BE2C (cell line): ENCODE measurements around the gene SPRED3.

Experiments used
- DNase-seq: peaks from one replicate; pipeline ENCODE4 v3.0.0-alpha.2; 2020
- H3K27me3 ChIP-seq: fragments of 250-450 bp; sonication (Bioruptor Pico); 2 replicates; pipeline ENCODE4 v1.5.1; 2020; ENCODE audit warnings: mild to moderate bottlenecking
- H3K36me3 ChIP-seq: fragments of 250-450 bp; sonication (Bioruptor Pico); 2 replicates; pipeline ENCODE4 v1.5.1; 2020; ENCODE audit warnings: mild to moderate bottlenecking
- H3K4me1 ChIP-seq: fragments of 250-450 bp; sonication (Bioruptor Pico); 2 replicates; pipeline ENCODE4 v1.5.1; 2020
- H3K4me3 ChIP-seq: 2 replicates; pipeline ENCODE4 v1.5.1; 2011; ENCODE audit warnings: low read depth, low read length
- H3K9me3 ChIP-seq: fragments of 250-450 bp; sonication (Bioruptor Pico); 2 replicates; pipeline ENCODE4 v1.5.1; 2020
- TF ChIP-seq, protein P1 (sequence below): IDR thresholded peaks from 2 replicates; pipeline ENCODE4 v1.5.1; 2012; ENCODE audit warnings: mild to moderate bottlenecking, low read depth, low read length

SPRED3 gene

DNA sequence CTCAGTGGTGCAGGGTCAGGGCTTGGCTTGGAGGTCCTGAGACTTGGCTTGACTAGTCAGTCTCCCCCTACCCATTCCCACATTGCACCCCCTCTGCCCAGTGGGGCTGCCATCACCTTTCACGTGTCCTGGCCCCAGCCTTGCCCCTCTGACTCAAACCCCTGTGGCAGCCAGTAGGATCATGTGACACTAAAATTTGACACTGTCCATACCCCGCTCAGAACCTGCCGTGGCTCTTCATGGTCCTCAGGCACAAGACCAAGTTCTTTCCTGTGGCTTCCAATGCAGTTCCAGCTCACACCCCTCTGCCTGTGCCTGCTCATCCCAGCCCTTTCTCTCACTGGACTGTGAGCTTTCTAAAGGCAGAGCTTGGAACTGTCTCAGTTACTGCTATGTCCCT lies 11.9 kb upstream of the SPRED3 start:
- no peak overlapping the region for H3K4me3 ChIP-seq
- no peaks in the 10 kb centered on the region for H3K27me3 ChIP-seq
- no peak for DNase-seq
- H3K4me1 ChIP-seq: no peaks in the 10 kb centered on the region; the same call in 1 of the 2 replicates
- no peaks in the 10 kb centered on the region for H3K9me3 ChIP-seq
- peaks cover 39% of the 10 kb centered on the region for H3K36me3 ChIP-seq
- TF ChIP-seq, protein P1, sequence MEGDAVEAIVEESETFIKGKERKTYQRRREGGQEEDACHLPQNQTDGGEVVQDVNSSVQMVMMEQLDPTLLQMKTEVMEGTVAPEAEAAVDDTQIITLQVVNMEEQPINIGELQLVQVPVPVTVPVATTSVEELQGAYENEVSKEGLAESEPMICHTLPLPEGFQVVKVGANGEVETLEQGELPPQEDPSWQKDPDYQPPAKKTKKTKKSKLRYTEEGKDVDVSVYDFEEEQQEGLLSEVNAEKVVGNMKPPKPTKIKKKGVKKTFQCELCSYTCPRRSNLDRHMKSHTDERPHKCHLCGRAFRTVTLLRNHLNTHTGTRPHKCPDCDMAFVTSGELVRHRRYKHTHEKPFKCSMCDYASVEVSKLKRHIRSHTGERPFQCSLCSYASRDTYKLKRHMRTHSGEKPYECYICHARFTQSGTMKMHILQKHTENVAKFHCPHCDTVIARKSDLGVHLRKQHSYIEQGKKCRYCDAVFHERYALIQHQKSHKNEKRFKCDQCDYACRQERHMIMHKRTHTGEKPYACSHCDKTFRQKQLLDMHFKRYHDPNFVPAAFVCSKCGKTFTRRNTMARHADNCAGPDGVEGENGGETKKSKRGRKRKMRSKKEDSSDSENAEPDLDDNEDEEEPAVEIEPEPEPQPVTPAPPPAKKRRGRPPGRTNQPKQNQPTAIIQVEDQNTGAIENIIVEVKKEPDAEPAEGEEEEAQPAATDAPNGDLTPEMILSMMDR: no peak

DNA sequence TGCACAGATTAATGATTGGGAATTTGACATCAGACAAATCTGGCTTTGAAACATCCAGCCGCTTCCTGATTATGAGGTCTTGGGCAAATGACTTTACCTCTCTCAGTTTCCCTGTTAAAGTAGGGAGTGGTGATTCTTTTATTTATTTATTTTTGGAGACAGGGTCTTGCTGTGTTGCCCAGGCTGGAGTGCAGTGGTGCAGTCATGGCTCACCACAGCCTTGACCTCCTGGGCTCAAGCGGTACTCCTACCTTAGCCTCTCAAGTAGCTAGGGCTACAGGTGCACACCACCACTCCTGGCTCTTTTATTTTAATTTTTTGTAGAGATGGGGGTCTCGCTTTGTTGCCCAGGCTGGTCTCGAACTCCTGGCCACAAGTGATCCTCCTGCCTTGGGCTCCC lies 11.4 kb upstream of the SPRED3 start:
- no peak overlapping the region for H3K4me3 ChIP-seq
- TF ChIP-seq, protein P1: no peak
- no peaks in the 10 kb centered on the region for H3K9me3 ChIP-seq
- H3K36me3 ChIP-seq: peaks cover 44% of the 10 kb centered on the region
- DNase-seq: no peak
- H3K4me1 ChIP-seq: no peaks in the 10 kb centered on the region; the same call in 1 of the 2 replicates
- no peaks in the 10 kb centered on the region for H3K27me3 ChIP-seq

DNA sequence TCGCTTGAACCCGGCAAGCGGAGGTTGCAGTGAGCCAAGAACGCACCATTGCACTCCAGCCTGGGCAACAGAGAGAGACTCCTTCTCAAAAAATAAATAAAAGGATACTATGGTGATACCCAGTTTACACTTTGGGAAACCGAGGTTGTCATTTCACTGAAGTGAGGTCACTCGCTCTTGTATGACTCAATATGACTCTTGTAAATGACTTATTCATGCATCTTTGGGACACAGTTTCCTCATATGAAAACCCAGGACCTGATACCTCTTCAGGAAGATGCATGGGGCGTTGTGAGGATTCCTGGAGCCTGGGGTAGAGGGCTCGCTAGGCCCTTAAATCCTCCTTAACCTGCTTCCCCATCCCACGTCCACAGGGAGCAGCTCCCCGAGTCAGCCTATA lies 9.6 kb upstream of the SPRED3 start:
- TF ChIP-seq, protein P1: no peak
- Histone ChIP-seq H3K27me3 (no peaks in the 10 kb centered on the region), H3K4me1 (no peaks in the 10 kb centered on the region; the same call in 1 of the 2 replicates), H3K9me3 (no peaks in the 10 kb centered on the region), H3K4me3 (no peak overlapping the region), H3K36me3 (peaks cover 49% of the 10 kb centered on the region)
- no peak for DNase-seq

DNA sequence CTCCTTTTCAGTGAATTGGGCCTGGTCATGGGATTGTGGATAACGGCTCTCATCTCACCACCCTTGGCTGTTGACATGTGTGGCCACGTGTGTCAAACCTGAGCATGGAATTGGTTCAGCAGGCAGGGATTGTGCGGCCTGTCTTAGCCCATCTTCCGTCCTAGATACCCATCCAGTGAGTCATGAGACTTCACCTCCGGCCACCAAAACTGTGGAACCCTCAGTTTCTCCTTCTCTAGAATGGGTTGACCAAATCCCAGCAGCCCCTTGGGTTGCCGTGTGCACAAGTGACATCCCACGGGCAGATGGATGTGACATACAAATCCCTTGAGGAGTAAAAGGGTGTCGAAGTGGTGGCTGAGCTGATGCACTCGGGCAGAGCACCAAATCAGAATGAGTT lies 7.4 kb upstream of the SPRED3 start:
- H3K9me3 ChIP-seq: no peaks in the 10 kb centered on the region
- no peak overlapping the region for H3K4me3 ChIP-seq
- peaks cover 46% of the 10 kb centered on the region for H3K36me3 ChIP-seq
- H3K27me3 ChIP-seq: no peaks in the 10 kb centered on the region
- no peaks in the 10 kb centered on the region for H3K4me1 ChIP-seq
- DNase-seq: no peak
- TF ChIP-seq, protein P1: no peak

DNA sequence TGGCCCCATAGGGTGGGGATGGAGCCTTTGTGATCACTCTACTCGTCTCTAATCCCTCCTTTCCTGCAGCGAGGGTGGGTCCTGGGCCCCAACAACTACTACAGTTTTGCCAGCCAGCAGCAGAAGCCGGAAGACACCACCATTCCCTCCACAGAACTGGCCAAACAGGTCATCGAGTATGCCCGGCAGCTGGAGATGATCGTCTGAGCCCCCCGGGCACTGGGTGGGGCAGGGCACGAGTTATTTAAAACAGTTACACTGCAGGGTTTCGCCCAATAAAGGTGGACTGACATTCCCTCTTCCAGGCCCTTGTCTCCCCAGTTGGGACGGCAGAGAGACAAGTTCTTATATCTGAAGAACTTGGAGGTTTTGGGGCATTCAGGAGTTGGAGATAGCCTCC lies 5.3 kb upstream of the SPRED3 start:
- Histone ChIP-seq H3K4me1 (no peaks in the 10 kb centered on the region), H3K4me3 (no peak overlapping the region), H3K9me3 (no peaks in the 10 kb centered on the region), H3K36me3 (peaks cover 33% of the 10 kb centered on the region), H3K27me3 (no peaks in the 10 kb centered on the region)
- no peak for DNase-seq
- TF ChIP-seq, protein P1: no peak

DNA sequence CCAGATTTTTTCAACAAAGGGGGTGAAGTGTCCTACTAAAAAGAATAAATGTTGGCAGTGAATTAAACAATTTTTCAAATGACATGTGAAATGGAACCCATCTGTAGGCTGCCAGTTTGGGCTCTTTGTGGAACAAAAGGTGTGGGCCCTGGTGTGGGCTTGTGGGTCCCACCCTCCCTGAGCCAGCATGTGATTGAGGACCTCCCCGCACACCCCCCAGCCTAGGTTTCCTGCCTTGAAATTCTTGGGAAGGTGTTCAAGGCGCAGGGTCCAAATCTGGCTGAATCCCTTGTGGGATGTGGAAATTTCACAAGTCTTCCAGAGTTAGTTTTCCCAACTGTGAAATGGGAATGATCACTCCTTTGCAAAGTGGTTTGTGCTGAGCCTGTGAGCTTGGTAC lies 4.8 kb upstream of the SPRED3 start:
- TF ChIP-seq, protein P1: no peak
- Histone ChIP-seq H3K4me1 (no peaks in the 10 kb centered on the region), H3K27me3 (no peaks in the 10 kb centered on the region), H3K9me3 (no peaks in the 10 kb centered on the region), H3K36me3 (peaks cover 32% of the 10 kb centered on the region), H3K4me3 (no peak overlapping the region)
- no peak for DNase-seq
